D341Med (cell line): Measurements from ENCODE around the gene CEP350.

Source experiments
- DNase-seq: peaks from one replicate; pipeline ENCODE4 v3.0.0; 2012; ENCODE audit warnings: low spot score

The CEP350 gene

GRCh38 chr1:180057883-180058396 is 103.3 kb downstream of the CEP350 start:
- no peak for DNase-seq

GRCh38 chr1:180061019-180061418 is 106.4 kb downstream of the CEP350 start:
- DNase-seq = no peak

GRCh38 chr1:180062452-180062971 is 107.9 kb downstream of the CEP350 start:
- DNase-seq = no peak

GRCh38 chr1:180065408-180065807 is 110.8 kb downstream of the CEP350 start:
- no peak for DNase-seq

GRCh38 chr1:180066150-180066549 is 111.5 kb downstream of the CEP350 start:
- no peak for DNase-seq

GRCh38 chr1:180070286-180070685 is 115.7 kb downstream of the CEP350 start:
- no peak for DNase-seq

- DNase-seq = no peak
These were observed 117.1 kb downstream of the CEP350 start for GRCh38 chr1:180071759-180072158.

- DNase-seq = no peak
These were observed 125.8 kb downstream of the CEP350 start for GRCh38 chr1:180080439-180080838.

GRCh38 chr1:180081474-180081873 is 126.9 kb downstream of the CEP350 start:
- DNase-seq = no peak

GRCh38 chr1:180083164-180083563 is 128.6 kb downstream of the CEP350 start:
- DNase-seq = no peak

GRCh38 chr1:180084867-180085266 is 130.3 kb downstream of the CEP350 start:
- DNase-seq = no peak

- no peak for DNase-seq
These were observed 130.7 kb downstream of the CEP350 start for GRCh38 chr1:180085331-180085730.

- DNase-seq = no peak
These were observed 138.5 kb downstream of the CEP350 start for GRCh38 chr1:180092931-180093650.

GRCh38 chr1:180094705-180095295 is 140.2 kb downstream of the CEP350 start:
- DNase-seq = no peak

- DNase-seq = no peak
These were observed 142.1 kb downstream of the CEP350 start for GRCh38 chr1:180096584-180097325.

GRCh38 chr1:180097326-180097605 is 142.7 kb downstream of the CEP350 start:
- DNase-seq = no peak

GRCh38 chr1:180101411-180101810 is 146.8 kb downstream of the CEP350 start:
- no peak for DNase-seq

GRCh38 chr1:180103819-180104218 is 149.2 kb downstream of the CEP350 start:
- DNase-seq = no peak

GRCh38 chr1:180112091-180112490 is 157.5 kb downstream of the CEP350 start:
- no peak for DNase-seq

GRCh38 chr1:180112984-180113647 is 158.5 kb downstream of the CEP350 start:
- no peak for DNase-seq

GRCh38 chr1:180114396-180114945 is 159.9 kb downstream of the CEP350 start:
- DNase-seq = no peak
